Activated naive CD4-positive, alpha-beta T cell treated with anti-CD3 and anti-CD28 coated beads, Interleukin-2, amount 50 U/mL, for 16 hours (primary cell): ENCODE data around the gene RAE1.
"Not testable (repeated sequence)": the region's sequence is repeated elsewhere in the genome, so short reads cannot be mapped to it uniquely, and the experiment has no call there.

ENCODE experiments used
- DNase-seq: peaks from one replicate; pipeline ENCODE4 v3.0.0-alpha.2; 2020

Gene RAE1

DNA sequence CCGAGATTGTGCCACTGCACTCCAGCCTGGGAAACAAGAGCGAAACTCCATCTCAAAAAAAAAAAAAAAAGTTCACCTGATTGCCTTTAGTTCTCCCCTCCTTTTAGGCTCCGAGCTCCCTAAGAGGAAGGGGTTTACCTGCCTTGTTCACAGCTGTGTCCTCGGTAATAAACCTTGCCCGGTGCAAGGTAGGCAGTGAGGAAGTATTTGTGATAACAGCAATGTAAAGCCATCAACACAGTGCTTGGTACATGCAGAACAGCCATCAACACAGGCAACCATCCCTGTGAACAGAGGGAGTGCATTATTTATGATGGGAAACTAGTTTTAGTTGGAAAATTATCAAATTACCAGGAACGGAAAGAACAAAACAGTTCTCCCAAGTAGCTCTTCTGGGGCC, 23.2 kb upstream of the RAE1 start:
- no peak for DNase-seq

DNA sequence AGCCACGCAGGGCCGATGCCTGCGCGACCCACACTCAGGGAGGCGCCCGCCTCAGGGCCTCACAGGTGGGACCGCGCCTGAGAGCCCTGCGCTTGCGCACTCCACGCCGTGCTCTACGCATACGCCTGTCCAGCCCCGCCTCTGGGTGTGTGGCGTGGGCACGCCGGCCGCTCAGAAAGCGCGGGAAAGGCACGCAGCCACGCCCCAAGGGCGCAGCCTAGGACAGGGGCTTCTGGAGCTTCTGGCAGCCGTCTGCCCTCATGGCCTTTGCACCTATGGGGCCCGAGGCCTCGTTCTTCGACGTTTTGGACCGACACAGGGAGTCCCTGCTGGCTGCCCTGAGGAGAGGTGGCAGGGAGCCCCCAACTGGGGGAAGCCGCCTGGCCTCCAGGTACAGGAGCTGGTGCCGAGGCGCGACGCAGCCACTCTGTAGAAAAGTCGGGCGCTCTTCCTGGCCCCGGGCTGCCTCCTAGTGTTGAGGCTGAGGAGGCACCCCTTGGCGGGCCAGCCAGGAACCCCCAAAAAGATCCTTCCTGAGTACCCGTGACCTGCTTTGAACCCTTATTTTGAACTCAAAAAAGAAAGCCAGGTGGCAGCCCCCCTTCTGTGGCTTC, 21.3 kb upstream of the RAE1 start, which contains the start of gene SPO11:
Gene SPO11 (plus strand): TSS at position 196 of the 614 bp plus-strand sequence. CDS start 65 bp downstream, at position 261.
- no peak for DNase-seq

DNA sequence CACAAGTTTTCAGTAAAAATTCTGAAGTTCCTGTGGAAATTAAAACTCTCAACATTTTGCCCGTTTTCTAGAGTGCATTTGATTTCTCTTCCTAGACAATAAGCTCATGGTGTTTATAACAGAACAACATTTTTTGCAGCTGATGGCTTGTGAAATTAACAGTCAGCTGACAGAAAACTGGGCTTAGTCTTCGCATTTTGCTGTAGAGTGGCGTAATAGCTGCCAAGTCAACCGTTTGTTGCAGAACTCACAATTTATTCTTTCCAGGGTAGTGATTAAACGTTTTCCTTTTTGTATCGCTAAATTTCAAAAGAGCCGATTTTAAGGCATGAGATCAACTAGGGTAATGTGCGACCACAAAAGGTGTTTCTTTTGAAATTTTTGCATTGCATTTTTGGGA, 20.1 kb upstream of the RAE1 start:
- no peak for DNase-seq

DNA sequence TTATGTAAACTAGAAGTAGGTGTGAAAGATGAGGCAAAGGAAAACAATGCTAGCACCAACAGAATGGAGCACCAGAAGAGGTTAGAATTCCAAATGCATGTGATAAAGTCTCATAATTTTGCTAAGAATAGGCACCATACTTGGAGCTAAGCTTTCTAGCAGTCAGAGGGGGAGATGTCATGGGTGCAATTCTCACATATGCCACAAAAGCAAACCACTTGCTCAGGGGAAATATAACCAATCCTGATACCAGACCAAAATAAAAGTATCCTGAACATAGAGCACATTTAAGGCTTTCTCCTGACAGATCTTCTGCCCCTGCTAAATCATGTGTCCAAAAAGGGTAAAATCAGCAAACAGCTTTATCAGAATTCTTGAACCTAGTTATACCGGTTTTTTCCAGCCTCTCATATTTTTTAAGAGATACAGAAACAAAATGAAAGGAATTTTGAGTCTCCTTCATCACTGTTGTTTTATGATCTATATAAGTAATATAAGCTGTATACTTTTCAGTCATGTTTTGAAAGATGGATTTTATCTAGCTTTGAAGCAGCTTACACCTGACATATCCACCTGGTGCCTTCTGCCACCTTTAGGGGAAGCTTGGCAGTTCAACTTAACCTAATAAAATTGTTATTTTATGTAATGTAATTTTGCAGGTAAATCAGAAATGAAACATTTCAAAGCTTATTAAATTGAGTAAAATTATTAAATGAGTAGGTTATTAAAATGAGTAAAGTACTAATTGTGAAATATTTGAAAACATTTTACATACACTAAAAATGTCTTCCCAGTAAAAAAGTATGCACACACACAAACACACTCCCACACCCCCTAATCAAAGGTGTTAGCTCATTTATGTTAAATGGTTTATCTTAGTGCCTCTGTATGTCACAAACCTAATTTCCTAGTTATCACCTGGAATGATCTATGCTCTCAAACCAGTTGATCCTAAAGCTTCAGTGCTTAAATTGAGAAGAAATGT, 18.7 kb upstream of the RAE1 start:
- no peak for DNase-seq

DNA sequence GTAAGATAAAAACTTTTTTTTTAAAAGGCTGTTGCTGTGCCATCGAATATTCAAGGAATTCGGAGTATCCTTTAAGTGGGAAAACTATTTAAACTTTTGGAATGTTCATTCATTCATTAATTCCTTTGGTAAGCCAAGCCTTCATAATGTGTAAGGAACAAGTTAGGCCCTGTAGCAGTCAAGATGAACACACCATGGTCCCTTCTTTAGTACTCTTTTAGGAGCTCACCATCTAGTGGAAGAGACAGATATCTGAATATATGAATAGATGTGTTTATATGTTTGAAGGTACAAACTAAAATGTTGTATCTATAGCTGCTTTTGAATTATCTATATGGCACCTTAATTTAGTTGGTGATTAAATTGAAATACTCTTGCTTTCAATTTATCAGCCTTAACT, 15.7 kb upstream of the RAE1 start:
- no peak for DNase-seq

DNA sequence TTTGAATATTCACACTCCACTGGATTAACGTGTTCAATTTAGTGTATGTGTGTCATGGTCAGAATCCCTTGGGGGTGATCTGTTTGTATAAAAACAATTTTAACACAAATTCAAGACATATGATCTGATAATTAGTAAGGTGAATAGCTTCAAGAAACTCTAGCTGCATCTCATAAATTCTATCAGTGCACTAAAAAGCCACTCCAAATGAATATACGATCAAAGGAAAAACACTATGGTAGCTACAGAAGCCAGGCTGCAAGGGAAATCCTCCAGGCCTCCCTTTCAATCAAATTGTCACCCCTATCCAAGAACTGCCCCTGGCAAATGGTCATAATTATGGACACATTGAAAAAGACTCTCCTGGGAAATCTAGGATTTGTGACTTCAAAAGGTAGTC, 9.4 kb upstream of the RAE1 start:
- DNase-seq: no peak

DNA sequence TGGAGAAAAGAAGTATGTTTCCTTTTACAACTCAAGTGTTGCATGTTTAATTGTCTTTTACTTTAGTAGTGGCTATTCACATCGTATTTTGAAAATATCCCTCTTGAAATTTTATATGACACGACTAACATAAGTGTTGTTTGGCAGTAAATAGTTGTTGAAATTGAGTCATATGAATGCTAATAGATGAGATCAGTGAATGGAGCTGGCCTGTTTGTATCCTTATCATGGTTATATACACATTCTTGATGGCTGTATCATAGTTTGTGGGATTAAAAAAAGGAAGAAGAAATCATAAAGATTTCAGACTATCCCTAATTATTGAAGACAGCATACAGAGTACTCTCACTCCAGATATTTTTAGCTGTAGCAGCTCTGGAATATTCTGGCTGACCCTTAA, 8.2 kb upstream of the RAE1 start:
- no peak for DNase-seq

DNA sequence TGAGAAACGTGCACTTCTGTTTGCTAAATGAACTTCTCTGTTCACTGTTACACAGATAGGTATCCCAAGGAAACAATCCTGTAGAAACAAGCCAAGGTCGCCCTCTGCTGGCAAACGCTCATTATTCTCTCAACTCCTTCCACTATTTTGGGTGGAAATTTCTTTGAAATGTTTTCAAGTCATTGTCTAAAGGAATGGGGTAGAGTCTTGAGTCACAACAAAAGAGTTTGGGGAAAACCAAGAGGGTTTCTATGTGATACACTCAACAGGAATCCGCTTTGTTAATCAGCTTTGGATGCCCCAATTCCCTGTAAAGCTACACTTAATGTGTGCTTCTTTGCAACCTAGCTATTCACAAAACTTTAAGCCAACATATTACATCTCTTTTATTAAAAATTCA, 4.6 kb upstream of the RAE1 start:
- DNase-seq: peak; percentile 72

DNA sequence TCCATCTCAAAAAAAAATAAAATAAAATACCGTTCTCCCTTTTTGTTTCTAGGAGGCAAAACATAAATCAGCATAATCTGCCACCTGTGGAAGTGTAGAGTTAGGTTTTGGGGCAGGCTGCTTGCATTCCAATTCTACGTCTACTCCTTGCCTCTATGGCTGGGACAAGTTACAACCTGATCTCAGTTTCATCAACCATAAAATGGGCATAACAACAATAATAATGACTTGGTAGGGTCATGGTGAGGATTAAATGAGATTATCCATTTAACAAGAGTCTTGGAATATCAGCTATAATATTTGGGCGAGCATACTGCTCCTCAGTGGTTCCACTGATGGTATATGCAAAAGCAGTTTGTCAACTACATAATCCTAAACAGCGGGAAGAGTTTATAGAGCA, 3.7 kb upstream of the RAE1 start:
- no peak for DNase-seq

DNA sequence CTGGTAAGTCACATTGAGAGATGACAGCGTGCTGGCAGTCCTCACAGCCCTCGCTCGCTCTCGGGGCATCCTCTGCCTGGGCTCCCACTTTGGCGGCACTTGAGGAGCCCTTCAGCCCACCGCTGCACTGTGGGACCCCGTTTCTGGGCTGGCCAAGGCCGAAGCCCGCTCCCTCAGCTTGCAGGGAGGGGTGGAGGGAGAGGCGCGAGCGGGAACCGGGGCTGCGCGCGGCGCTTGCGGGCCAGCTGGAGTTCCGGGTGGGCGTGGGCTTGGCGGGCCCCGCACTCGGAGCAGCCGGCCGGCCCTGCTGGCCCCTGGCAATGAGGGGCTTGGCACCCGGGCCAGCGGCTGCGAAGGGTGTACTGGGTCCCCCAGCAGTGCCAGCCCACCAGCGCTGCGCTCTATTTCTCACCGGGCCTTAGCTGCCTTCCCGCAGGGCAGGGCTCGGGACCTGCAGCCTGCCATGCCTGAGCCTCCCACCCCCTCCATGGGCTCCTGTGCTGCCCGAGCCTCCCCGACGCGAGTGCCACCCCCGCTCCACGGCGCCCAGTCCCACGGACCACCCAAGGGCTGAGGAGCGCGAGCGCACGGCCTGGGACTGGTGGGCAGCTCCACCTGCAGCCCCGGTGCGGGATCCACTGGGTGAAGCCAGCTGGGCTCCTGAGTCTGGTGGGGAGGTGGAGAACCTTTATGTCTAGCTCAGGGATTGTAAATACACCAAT, 2.7 kb upstream of the RAE1 start:
- DNase-seq: not testable (repeated sequence)

DNA sequence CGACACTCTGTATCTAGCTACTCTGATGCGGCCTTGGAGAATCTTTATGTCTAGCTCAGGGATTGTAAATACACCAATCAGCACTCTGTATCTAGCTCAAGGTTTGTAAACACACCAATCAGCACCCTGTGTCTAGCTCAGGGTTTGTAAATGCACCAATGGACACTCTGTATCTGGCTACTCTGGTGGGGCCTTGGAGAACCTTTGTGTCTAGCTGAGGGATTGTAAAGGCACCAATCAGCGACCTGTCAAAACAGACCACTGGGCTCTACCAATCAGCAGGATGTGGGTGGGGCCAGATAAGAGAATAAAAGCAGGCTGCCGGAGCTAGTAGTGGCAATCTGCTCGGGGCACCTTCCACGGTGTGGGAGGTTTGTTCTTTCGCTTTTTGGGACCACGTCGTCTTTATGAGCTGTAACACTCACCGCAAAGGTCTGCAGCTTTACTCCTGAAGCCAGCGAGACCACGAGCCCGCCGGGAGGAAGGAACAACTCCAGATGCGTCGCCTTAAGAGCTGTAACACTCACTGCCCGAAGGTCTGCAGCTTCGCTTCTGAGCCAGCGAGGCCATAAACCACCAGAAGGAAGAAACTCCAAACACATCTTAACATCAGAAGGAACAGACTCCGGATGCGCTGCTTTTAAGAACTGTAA, 2.0 kb upstream of the RAE1 start:
- not testable (repeated sequence) for DNase-seq

DNA sequence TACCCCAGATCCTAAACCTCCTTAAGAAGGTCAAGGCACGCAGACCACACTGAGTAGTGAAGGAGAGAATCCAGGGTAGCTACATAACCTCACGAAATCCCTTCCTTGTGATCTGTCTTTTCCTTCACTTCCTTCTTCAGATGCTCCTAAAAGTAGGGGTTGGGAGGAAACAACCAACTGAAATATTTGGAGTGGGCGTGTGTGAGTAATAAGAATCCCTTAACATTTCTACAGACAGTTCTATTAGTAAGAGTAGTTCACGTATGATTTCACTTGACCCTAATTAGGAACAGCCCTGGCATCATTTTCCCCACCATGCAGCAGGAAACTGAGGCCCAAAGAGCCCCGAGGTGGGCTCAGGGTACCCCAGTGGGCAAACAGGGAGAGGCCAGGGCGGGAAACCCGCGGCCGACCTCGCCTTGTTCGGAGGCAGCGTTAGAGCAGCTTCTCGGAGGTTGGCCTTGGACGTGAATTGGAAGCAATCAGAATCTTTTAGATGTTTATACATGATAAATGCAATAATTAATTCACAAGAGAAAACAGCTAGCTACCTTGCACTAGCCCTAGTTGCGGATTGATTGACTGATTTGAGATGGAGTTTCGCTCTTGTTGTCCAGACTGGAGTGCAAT, 859 bp upstream of the RAE1 start:
- no peak for DNase-seq

DNA sequence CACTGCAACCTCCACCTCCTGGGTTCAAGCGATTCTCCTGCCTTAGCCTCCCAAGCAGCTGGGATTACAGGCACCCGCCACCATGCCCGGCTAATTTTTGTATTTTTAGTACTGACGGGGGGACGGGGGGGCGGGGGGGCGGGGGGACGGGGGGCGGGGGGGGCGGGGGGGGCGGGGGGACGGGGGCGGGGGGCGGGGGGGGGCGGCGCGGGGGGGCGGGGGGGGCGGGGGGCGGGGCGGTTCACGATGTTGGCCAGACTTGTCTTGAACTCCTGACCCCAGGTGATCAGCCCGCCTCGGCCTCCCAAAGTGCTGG, 371 bp upstream of the RAE1 start:
- not testable (repeated sequence) for DNase-seq

DNA sequence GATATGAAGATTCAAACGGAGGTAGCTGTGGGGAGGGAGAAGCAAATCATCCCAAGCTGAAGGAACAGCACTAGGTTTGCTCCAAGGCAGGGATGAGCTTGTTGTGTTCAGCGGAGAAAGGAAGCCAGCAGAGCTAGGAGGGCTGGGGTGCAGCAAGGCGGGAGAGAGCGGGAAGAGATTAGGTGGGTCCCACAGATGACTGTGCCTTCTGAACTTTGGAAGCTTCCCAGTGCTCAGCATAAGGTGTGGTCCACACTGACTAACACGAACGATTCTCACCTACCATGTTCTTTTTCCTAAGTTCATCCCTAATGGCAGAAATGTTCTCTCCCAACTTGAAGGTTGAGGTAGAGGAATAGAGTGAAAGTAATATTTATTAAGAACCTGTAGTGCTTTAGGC, 1.2 kb downstream of the RAE1 start:
- DNase-seq: no peak

DNA sequence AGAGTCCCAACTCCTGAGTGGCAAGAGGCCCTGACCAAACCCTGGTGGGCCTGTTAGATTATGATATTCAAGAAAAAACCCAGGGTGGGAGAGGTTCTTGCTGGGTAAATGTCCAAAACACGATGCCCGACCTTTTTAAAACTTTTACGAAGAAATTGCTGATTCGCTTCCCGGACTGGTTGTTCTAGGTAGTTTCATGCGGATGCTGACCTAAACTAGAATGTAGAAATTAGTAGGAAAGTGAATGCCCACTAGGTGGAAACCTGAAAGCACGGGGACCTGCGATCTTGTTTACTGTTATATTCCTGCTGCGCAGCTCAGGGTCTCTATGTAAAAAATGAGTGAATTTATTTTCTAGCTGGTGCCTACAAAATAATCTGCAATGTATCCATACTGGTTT, 2.3 kb downstream of the RAE1 start:
- DNase-seq: no peak

DNA sequence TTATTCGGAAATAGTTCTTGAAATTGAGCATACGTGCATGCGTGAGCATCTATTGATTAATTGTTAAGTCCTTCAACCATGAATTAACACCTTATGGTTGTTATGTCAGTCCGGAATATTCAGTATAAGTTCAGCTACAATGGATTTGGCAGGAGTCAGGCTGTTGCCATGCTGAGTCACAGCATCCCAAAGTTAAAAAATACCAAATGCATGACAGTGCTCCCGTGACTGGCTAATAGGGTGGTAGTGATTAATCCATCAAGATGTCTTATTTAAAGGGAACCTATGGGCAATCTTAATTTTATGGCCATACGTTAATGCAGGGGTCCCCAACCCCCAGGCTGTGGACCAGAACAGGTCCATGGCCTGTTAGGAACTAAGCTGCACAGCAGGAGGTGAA, 10.5 kb downstream of the RAE1 start:
- no peak for DNase-seq

DNA sequence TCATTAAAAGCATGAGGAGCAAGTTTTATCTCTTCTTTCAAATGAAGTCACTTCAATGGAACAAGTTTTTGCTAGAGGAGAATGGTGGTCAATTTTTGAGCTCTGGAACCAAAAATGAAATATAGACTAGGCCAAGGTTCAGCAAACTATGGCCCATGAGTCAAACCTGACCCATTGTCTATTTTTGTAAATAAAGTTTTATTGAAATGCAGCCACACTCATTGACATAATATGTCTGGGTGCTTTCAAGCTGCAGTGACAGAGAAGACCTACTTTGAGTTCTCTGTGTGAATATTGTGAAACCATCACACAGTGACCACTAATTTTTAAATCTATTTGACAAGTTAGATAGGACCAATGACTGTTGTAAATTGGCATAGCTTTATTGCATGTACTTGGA, 13.4 kb downstream of the RAE1 start:
- no peak for DNase-seq

DNA sequence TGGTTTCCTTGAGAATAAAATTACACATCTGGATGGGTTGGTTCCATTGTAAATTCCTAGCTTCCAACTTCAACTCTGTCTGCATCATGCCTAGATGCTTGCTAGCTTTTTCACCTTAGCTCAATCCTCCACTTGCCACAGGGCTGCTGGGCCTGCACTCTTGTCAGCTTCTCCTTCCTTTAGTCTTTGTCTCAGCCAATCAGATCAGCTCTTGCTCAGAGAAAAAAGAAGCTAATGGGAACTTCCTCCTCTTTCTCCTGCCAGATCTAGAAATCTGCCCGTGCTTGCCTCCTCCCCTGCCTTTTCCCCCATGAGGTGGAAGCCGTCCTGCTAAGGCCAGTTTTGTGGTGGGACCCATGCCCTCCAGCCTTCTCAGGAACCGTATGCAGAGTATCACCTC, 18.5 kb downstream of the RAE1 start:
- no peak for DNase-seq

DNA sequence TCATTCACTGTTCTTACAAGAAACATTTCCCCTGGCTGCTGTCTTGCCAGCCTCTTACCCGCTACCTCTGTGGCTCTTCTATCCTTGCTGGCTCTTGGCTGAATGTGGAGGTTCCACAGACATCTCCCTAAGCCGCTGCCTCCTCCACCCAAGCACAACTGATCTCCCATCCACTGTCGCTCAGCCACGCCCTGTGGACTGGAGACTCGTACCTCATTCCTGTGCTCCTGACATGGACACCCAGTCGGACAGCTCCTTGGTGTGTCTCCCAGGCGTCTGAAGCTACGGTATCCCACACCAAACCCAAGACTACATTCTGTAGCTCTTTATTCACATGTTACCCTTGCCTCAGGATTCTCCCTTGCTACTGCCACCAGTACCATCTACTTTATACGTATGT, 19.3 kb downstream of the RAE1 start:
- no peak for DNase-seq

DNA sequence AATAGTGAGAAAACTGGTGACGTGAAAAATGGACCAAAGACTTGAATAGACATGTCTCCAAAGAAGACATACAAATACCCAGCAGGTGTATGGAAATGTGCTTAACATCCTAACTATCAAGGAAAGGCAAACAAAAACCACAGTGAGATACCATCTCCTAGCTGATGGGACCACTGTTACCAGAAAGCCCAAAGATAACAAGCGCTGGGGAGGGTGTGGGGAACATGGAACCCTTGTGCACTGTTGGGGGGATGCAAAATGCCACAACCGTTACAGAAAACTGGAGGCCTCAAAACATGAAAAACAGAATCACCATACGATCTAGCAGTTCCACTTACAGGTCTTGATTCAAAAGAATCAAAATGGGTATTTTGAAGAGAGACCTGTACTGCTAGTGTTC, 20.3 kb downstream of the RAE1 start:
- DNase-seq: no peak

DNA sequence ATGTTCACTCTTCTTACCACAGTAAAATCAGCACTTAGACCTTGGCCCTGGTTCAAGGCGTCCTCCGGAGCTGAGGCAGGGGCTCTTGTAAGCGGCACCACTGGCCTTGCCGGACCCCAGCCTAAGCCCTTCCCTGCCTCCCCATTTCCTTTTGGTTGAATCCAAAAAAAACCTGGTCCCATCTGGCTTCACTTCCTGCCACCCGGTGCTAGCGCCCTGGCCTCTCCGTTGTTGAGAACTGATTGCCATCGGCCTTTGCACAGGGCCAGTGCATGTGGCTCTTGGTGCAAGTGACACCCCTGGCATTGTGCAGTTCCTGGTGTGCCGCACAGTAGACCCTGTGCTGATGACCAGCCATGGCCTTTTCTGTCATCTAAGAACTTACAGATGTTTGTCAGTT, 21.1 kb downstream of the RAE1 start:
- DNase-seq: no peak

DNA sequence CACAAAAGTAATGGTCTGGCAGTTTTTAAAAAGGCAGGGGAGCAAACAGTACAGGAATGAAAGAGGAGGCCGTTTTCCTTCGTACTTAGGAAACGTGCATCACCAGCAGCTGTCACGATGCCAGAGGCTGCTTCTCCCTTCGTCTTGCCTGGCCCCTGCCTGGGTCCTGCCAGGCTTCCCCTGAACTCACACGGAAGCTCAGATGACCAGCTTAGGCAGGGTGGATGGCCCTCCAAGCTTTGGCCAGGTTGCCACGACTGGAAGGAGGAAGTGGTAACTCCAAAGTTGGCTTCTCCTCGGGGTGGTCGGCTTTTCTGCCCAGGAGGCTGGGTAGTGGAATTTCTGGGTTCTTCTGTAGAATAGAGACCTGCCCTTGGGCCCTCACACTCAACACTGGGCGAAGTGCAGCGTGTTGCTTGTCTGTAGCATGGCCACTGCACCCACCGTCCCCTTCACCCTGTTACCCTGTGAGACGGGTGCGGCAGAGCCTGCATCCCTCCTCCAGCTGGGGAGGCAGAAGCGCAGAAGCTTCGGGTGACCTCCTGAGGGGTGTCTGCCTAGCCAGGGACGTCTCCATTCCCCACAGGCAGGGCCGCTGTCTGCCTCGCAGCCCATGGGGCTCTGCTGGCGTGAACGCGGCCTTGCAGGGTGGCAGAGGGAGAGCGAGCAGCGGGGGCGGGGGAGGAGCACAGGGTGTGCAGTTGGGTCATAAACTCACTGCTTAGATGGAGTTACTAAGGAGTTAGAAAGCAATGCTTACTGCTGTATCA, 21.7 kb downstream of the RAE1 start:
- DNase-seq: no peak
